ENCODE results near the gene SOWAHB.
"Not testable (repeated sequence)": the region's sequence is repeated elsewhere in the genome, so short reads cannot be mapped to it uniquely, and the experiment has no call there.

SOWAHB gene

GRCh38 chr4:76894537-76895255, 3.2 kb downstream of the SOWAHB start:
- no peak for DNase-seq (ENCODE audit: low read depth in 2 of 2)

- DNase-seq (ENCODE audit: low read depth in 2 of 2): no peak
Observed at GRCh38 chr4:76892601-76893000, 5.3 kb downstream of the SOWAHB start.

- no peak for DNase-seq (ENCODE audit: low read depth in 2 of 2)
Observed at GRCh38 chr4:76892001-76892400, 5.9 kb downstream of the SOWAHB start.

GRCh38 chr4:76886848-76887441, 11.0 kb downstream of the SOWAHB start:
- no peak for DNase-seq (ENCODE audit: low read depth in 2 of 2)

GRCh38 chr4:76886214-76886613, 11.7 kb downstream of the SOWAHB start:
- no peak for DNase-seq (ENCODE audit: low read depth in 2 of 2)

- DNase-seq (ENCODE audit: low read depth in 2 of 2): no peak
Observed at GRCh38 chr4:76883147-76883546, 14.8 kb downstream of the SOWAHB start.

GRCh38 chr4:76882630-76883029, 15.3 kb downstream of the SOWAHB start:
- DNase-seq (ENCODE audit: low read depth in 2 of 2): no peak

- no peak for DNase-seq (ENCODE audit: low read depth in 2 of 2)
Observed at GRCh38 chr4:76881375-76881774, 16.6 kb downstream of the SOWAHB start.

- no peak for DNase-seq (ENCODE audit: low read depth in 2 of 2)
Observed at GRCh38 chr4:76879731-76880364, 18.1 kb downstream of the SOWAHB start.

- DNase-seq (ENCODE audit: low read depth in 2 of 2): not testable (repeated sequence)
Observed at GRCh38 chr4:76878641-76879165, 19.2 kb downstream of the SOWAHB start.

- DNase-seq (ENCODE audit: low read depth in 2 of 2): no peak
Observed at GRCh38 chr4:76874176-76874575, 23.8 kb downstream of the SOWAHB start.

GRCh38 chr4:76873495-76873894, 24.4 kb downstream of the SOWAHB start:
- DNase-seq (ENCODE audit: low read depth in 2 of 2): no peak

GRCh38 chr4:76872556-76872955, 25.4 kb downstream of the SOWAHB start:
- DNase-seq (ENCODE audit: low read depth in 2 of 2): no peak

GRCh38 chr4:76868780-76869179, 29.2 kb downstream of the SOWAHB start:
- not testable (repeated sequence) for DNase-seq (ENCODE audit: low read depth in 2 of 2)

GRCh38 chr4:76867880-76868655, 29.9 kb downstream of the SOWAHB start:
- DNase-seq (ENCODE audit: low read depth in 2 of 2): no peak

GRCh38 chr4:76867377-76867776, 30.6 kb downstream of the SOWAHB start:
- no peak for DNase-seq (ENCODE audit: low read depth in 2 of 2)

- DNase-seq (ENCODE audit: low read depth in 2 of 2): no peak
Observed at GRCh38 chr4:76866641-76867040, 31.3 kb downstream of the SOWAHB start.

GRCh38 chr4:76858319-76858718, 39.6 kb downstream of the SOWAHB start:
- no peak for DNase-seq (ENCODE audit: low read depth in 2 of 2)

GRCh38 chr4:76857074-76857409, 40.9 kb downstream of the SOWAHB start:
- no peak for DNase-seq (ENCODE audit: low read depth in 2 of 2)

GRCh38 chr4:76856243-76857073, 41.5 kb downstream of the SOWAHB start:
- DNase-seq (ENCODE audit: low read depth in 2 of 2): no peak

GRCh38 chr4:76854858-76855257, 43.1 kb downstream of the SOWAHB start:
- no peak for DNase-seq (ENCODE audit: low read depth in 2 of 2)

Measured in stimulated activated CD8-positive, alpha-beta memory T cell treated with anti-CD3 and anti-CD28 coated beads, Interleukin-7, amount 100 ng/mL, for 1 hour (primary cell).